ENCODE data around the gene ATP13A1.

DNA sequence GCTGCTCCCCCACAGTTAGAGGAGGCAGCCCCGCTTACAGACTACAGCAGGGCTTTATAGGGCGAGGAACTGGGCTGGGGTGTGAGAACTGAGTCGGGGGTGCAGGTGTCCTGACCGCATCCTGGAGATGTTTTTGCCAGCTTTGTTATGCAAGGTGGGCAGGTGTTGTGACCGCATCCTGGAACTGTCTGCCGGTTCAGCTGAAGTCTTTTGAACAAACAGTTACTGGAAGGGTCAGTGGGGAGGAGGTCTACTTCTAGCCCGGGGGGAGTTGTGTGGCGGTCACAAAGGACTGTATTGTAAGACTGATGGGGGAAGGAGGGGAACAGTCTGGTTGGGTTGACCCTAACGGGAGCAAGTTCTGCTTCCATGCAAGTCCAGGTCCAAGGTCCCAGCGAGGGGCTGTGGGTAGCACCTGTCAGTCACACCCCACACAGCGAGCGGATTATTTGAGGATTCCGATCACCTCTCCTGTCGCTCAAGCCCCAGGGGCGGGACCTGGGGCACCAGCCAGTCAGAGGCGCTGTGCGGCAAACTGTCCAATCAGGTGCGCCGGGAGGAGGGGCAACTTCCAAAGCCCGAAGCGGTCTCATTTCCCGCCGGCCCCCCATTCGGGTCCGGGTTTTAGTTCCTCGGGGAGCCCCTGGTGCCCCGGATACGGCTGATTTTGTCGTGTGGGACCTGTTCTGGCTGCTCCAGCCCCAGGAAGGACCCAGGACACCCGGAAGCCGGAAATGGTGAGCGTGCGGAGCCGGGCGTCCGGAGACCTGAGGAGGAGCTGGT, 4.9 kb upstream of the ATP13A1 start, which contains the start of gene ZNF101:
- TF ChIP-seq, protein P1, sequence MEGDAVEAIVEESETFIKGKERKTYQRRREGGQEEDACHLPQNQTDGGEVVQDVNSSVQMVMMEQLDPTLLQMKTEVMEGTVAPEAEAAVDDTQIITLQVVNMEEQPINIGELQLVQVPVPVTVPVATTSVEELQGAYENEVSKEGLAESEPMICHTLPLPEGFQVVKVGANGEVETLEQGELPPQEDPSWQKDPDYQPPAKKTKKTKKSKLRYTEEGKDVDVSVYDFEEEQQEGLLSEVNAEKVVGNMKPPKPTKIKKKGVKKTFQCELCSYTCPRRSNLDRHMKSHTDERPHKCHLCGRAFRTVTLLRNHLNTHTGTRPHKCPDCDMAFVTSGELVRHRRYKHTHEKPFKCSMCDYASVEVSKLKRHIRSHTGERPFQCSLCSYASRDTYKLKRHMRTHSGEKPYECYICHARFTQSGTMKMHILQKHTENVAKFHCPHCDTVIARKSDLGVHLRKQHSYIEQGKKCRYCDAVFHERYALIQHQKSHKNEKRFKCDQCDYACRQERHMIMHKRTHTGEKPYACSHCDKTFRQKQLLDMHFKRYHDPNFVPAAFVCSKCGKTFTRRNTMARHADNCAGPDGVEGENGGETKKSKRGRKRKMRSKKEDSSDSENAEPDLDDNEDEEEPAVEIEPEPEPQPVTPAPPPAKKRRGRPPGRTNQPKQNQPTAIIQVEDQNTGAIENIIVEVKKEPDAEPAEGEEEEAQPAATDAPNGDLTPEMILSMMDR (conservative IDR thresholded peaks at IDR 0.05; ENCODE audit: low read depth, low read length), result no peak
- TF ChIP-seq EZH2 (IDR thresholded peaks at IDR 0.05; ENCODE audit: low read length, unreplicated experiment), result no peak

All from PC-3 (cell line).